Measurements from ENCODE around the gene HLCS. TPM values are rescaled to one million over a fixed set of nuclear protein-coding genes. Genes with fewer than 3 reads are reported as not detected.

The HLCS gene
- total and polyA plus RNA-seq, 2 experiments from 2014 or later: 10.6 to 30.4 TPM

DNA sequence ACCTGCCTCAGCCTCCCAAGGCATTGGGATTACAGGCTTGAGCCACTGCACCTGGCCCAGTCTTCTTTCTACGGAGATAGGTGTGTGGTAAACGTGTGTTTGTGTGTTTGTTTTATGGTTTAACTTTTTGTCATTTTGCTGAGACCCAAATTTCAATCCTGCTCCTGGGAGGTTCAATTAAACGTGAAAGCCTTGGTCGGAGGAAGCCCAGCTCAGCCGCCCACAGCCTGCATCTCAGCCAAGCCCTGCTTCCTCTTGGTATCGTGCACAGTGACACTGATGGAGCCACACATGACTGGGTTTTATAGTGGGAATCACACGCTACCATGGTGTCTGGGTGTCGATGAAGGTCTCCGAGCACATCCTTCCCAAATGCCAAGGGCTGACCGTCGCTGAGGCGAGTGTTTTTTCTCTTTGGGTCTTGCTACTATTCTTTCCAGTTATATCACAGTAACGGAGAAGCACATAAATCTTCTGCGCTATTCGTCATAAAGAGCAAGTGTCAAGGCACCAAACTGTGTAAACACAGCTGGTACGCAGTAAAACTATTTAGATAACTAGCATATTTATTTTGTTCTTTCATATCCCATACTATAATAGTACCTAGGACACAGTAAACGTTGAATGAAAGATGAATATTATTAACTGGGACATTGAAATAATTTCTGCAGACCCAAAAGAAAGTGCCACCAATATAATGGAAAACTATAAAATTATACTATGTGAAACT, 39.3 kb downstream of the HLCS start:
- Histone ChIP-seq H3K36me3 (replicated peaks; ENCODE audit: insufficient read depth, low read depth) (no peaks in the 10 kb centered on the region), H3K4me2 (no peak overlapping the region), H3K27me3 (no peaks in the 10 kb centered on the region), H3K4me3 (no peak overlapping the region), H2AFZ (no peak overlapping the region), H3K9me2 (replicated peaks; ENCODE audit: insufficient read depth) (no peaks in the 10 kb centered on the region), H3K79me2 (no peaks in the 10 kb centered on the region), H3K9me3 (ENCODE audit: low read depth) (no peaks in the 10 kb centered on the region), H3K4me1 (ENCODE audit: insufficient read depth) (no peaks in the 10 kb centered on the region), H4K20me1 (ENCODE audit: insufficient read depth, poor library complexity, severe bottlenecking) (no peaks in the 10 kb centered on the region), H3K27ac (no peak overlapping the region)
- no peak for DNase-seq (ENCODE audit: low spot score)
- 70% methylated on average over 17 of the region's 17 CpGs for WGBS (ENCODE audit: low lambda C conversion rate, missing lambda C conversion rate)
- TF ChIP-seq EZH2phosphoT487 (IDR thresholded peaks at IDR 0.05; ENCODE audit: low read depth, severe bottlenecking, unreplicated experiment): no peak
- TF ChIP-seq, protein P1, sequence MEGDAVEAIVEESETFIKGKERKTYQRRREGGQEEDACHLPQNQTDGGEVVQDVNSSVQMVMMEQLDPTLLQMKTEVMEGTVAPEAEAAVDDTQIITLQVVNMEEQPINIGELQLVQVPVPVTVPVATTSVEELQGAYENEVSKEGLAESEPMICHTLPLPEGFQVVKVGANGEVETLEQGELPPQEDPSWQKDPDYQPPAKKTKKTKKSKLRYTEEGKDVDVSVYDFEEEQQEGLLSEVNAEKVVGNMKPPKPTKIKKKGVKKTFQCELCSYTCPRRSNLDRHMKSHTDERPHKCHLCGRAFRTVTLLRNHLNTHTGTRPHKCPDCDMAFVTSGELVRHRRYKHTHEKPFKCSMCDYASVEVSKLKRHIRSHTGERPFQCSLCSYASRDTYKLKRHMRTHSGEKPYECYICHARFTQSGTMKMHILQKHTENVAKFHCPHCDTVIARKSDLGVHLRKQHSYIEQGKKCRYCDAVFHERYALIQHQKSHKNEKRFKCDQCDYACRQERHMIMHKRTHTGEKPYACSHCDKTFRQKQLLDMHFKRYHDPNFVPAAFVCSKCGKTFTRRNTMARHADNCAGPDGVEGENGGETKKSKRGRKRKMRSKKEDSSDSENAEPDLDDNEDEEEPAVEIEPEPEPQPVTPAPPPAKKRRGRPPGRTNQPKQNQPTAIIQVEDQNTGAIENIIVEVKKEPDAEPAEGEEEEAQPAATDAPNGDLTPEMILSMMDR (IDR thresholded peaks at IDR 0.05; ENCODE audit: poor library complexity): no peak
- no peak for TF ChIP-seq EZH2 (IDR thresholded peaks at IDR 0.05; ENCODE audit: borderline replicate concordance)

DNA sequence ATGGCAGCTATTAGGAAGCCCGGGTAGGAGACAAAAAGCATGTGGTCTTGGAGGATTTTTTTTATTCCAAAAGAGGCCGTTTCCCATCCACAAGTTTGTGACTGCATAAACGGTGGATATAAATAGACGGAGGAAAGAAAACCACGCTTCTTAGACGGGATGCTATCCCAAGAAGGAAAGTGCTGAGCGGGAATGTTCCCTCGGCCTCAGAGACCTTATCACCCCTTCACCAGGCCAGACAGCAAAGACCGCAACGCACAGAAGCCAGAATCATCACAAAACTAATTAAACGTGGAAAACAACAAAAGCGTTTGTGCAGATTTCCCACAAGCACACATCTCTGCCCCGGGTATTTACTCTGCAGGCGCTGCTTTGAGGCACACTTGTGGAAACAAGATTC, 43.2 kb downstream of the HLCS start:
- no peak overlapping the region for H2AFZ ChIP-seq
- TF ChIP-seq, protein P1 (IDR thresholded peaks at IDR 0.05; ENCODE audit: poor library complexity): no peak
- TF ChIP-seq EZH2 (IDR thresholded peaks at IDR 0.05; ENCODE audit: borderline replicate concordance): no peak
- no peak for TF ChIP-seq EZH2phosphoT487 (IDR thresholded peaks at IDR 0.05; ENCODE audit: low read depth, severe bottlenecking, unreplicated experiment)
- H3K79me2 ChIP-seq: no peaks in the 10 kb centered on the region
- H3K36me3 ChIP-seq (replicated peaks; ENCODE audit: insufficient read depth, low read depth): no peaks in the 10 kb centered on the region
- H4K20me1 ChIP-seq (ENCODE audit: insufficient read depth, poor library complexity, severe bottlenecking): no peaks in the 10 kb centered on the region
- H3K9me2 ChIP-seq (replicated peaks; ENCODE audit: insufficient read depth): no peaks in the 10 kb centered on the region
- H3K4me1 ChIP-seq (ENCODE audit: insufficient read depth): peaks cover 2% of the 10 kb centered on the region
- H3K27ac ChIP-seq: no peak overlapping the region
- H3K9me3 ChIP-seq (ENCODE audit: low read depth): no peaks in the 10 kb centered on the region
- H3K4me3 ChIP-seq: no peak overlapping the region
- DNase-seq (ENCODE audit: low spot score): no peak
- no peak overlapping the region for H3K4me2 ChIP-seq
- WGBS (ENCODE audit: low lambda C conversion rate, missing lambda C conversion rate): 48% methylated on average over 14 of the region's 14 CpGs
- no peaks in the 10 kb centered on the region for H3K27me3 ChIP-seq

DNA sequence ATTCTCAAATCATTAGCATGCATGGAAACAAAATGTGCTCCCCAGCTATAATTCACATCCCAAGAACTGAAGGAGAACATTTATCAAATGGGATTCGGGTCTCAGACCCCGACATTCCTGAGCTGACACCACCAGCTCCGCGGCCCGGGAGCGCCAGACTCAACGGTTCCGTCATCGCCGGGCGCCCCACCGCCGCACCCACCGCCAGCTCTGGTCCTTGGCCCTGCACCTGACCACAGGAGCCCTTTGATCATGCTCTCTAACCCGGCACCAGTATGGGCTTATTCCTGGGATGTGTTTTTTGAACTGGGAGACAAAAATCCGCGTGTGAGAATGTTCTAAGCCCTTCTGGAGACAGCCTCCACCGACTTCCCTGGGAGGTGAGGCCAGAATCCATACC, 43.6 kb downstream of the HLCS start:
- H4K20me1 ChIP-seq (ENCODE audit: insufficient read depth, poor library complexity, severe bottlenecking): no peaks in the 10 kb centered on the region
- H3K27me3 ChIP-seq: no peaks in the 10 kb centered on the region
- no peak overlapping the region for H3K4me2 ChIP-seq
- no peak for DNase-seq (ENCODE audit: low spot score)
- TF ChIP-seq, protein P1 (IDR thresholded peaks at IDR 0.05; ENCODE audit: poor library complexity): no peak
- TF ChIP-seq EZH2phosphoT487 (IDR thresholded peaks at IDR 0.05; ENCODE audit: low read depth, severe bottlenecking, unreplicated experiment): no peak
- TF ChIP-seq EZH2 (IDR thresholded peaks at IDR 0.05; ENCODE audit: borderline replicate concordance): no peak
- H3K9me2 ChIP-seq (replicated peaks; ENCODE audit: insufficient read depth): no peaks in the 10 kb centered on the region
- peaks cover 6% of the 10 kb centered on the region for H3K4me1 ChIP-seq (ENCODE audit: insufficient read depth)
- no peaks in the 10 kb centered on the region for H3K79me2 ChIP-seq
- no peaks in the 10 kb centered on the region for H3K9me3 ChIP-seq (ENCODE audit: low read depth)
- no peak overlapping the region for H3K4me3 ChIP-seq
- no peak overlapping the region for H3K27ac ChIP-seq
- 88% methylated on average over 18 of the region's 18 CpGs for WGBS (ENCODE audit: low lambda C conversion rate, missing lambda C conversion rate)
- H3K36me3 ChIP-seq (replicated peaks; ENCODE audit: insufficient read depth, low read depth): no peaks in the 10 kb centered on the region
- H2AFZ ChIP-seq: no peak overlapping the region
